Activated T-helper 1 cell treated with Interleukin-2 at 50 U/mL for 16 hours (primary cell): Measurements from ENCODE around the gene CXCR2.

ENCODE experiments used
- DNase-seq: peaks from one replicate; pipeline ENCODE4 v3.0.0-alpha.2; 2020; ENCODE audit warnings: low read depth

The CXCR2 gene

GRCh38 chr2:218186355-218186766 lies 60.5 kb downstream of the CXCR2 start:
- peak; percentile 42 for DNase-seq
